SKM-1 (cell line): ENCODE results near the gene KRTAP10-5.

Source experiments
- DNase-seq: peaks from one replicate; lab custom pipeline; 2025; ENCODE audit not compliant: unreplicated experiment; lab: John Stamatoyannopoulos, UW

Gene KRTAP10-5

GRCh38 chr21:44530903-44531605 lies 49.4 kb downstream of the KRTAP10-5 start:
- no peak for DNase-seq

- no peak for DNase-seq
Observed at GRCh38 chr21:44530221-44530902, 50.0 kb downstream of the KRTAP10-5 start.

GRCh38 chr21:44529503-44530125 lies 50.8 kb downstream of the KRTAP10-5 start:
- no peak for DNase-seq
